GM19043 (cell line): ENCODE measurements around the gene GGA3.
A peak's percentile ranks its signal among the peaks of the same experiment; 100 is the strongest.

Experiments
- ATAC-seq: cut with Tn5 transposase; IDR thresholded peaks from one replicate; pipeline ENCODE4 v1.9.1; 2021; ENCODE audit warnings: low read depth; ENCODE audit not compliant: unreplicated experiment

GGA3 gene

GRCh38 chr17:75249564-75249963, 11.8 kb downstream of the GGA3 start:
- ATAC-seq, result no peak

DNA sequence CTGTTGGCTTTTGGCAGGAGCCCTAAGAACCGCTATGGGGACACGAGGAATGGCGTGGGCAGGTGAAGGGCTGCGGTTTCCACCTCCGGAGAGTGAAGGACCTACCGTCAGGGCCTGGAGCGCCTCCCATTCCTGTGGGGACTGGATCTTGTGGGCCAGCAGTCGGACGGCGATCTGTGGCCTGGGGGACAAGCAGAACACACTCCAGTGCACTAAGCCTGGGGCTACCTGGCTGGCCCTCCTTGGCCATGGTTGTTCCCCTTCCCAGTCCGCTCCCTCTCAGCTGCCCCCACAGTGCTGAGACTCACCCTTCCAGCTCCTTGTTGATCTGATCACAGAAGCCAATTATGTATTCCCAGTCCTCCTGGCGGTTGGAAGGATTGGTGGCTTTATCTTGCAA, 15.0 kb downstream of the GGA3 start:
- no peak for ATAC-seq

DNA sequence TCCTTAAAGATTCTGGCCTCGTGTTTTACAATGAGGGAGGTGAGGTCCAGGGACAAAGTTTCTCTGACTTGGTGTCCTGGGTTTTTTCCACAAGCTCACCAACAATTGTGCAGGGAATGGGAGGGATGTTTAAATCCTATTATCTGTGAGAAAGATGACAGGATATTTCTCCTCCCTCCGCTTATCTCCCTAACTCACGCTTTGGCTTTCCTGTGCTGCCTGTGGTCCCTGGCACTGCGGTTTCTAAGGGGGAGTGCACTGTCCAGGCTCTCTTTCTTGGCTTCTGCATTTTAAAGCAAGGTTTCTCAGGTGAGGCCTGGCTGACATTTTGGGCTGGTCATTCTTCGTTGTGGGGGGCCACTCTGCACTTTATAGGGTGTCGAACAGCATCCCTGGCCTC, 16.4 kb downstream of the GGA3 start:
- ATAC-seq, result no peak

GRCh38 chr17:75244133-75244866, 17.1 kb downstream of the GGA3 start:
- no peak for ATAC-seq

DNA sequence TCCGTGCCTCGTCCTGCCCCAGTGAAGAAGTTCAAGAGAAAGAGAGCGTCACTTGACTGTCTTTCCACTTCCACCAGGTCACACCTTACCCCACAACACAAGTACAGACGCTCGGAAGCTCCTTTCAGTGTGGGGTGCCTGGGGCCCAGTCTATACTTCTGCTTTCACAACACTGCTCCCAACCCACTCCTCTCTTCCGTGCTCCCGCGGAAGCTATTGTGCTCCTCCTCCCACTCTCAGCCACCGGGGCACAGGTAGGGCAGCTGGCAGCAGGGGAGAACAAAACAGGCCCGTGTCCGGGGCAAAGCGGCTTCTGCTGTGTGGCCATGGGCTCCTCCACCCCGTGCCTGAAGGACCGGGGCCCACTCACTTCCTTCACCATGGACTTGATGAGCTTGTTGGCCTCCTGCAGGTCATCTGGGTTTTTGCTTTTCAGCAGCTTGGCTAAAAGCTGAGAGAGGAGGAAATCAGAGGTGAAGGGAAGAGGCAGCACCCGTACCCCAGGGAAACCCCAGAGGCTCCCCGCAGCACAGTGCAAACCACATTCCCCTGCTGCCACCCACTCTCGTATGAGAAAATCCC, 18.9 kb downstream of the GGA3 start:
- no peak for ATAC-seq

GRCh38 chr17:75241996-75242460, 19.4 kb downstream of the GGA3 start:
- ATAC-seq, result no peak

DNA sequence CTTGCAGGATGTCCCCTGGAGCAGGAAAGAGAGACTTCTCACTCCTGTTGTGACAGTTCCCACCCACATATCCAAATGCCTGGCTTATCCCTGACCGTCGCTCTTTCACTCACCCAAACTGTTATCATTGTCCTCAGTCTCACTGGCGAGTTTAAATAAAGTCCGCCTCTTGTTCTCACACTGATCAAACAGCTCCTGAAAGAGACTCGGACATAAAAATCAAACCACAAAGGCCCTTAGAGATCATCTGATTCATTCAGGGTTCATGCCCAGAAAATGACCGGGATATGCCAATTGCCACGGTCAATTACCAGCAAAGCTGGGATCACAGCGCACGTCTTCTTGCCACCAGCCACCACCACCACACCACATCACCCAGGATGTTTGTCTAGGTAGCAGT, 19.9 kb downstream of the GGA3 start:
- no peak for ATAC-seq

DNA sequence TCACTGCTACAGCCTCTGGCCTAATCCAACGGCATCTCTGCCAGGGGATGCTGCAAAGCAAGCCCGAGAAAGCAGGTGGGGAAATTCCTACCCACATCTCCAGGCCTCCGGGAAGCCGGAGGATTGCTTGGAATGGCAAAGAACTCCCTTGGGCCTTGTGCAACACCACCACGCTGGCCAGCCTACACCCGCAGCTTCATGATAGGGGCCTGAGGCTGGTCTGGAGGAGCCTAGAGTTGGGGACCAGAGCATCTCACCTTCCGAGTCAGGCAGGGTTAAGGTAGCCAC, 20.3 kb downstream of the GGA3 start:
- no peak for ATAC-seq

GRCh38 chr17:75240394-75241142, 20.8 kb downstream of the GGA3 start:
- ATAC-seq, result no peak

- ATAC-seq, result no peak
Measured at GRCh38 chr17:75239778-75240393, 21.5 kb downstream of the GGA3 start.

GRCh38 chr17:75239214-75239613, 22.2 kb downstream of the GGA3 start:
- ATAC-seq, result no peak

DNA sequence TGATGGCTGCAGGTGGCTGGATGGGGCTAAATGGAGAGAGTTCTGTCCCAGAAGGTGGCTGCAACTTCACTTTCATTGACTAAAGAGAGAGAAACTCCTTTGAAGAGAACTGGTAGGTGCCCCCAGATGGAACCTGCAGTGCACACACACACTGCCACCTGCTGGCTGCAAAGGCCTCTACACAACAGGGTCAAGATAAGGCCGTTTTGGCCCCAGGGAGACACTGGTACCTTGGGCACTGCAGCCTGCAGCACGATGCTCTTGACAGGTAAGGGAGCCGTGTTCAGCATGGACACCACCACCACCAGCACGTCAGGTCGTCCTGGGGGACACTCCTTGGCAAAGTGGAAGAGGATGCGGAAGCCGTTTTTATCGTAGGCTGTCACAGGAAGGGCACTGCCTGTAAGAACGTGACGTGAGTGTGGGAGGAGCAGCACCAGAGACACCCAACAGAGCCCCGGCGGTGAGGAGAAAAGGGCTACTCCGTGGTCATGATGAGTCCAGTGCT, 22.7 kb downstream of the GGA3 start:
- ATAC-seq, result peak; percentile 63

DNA sequence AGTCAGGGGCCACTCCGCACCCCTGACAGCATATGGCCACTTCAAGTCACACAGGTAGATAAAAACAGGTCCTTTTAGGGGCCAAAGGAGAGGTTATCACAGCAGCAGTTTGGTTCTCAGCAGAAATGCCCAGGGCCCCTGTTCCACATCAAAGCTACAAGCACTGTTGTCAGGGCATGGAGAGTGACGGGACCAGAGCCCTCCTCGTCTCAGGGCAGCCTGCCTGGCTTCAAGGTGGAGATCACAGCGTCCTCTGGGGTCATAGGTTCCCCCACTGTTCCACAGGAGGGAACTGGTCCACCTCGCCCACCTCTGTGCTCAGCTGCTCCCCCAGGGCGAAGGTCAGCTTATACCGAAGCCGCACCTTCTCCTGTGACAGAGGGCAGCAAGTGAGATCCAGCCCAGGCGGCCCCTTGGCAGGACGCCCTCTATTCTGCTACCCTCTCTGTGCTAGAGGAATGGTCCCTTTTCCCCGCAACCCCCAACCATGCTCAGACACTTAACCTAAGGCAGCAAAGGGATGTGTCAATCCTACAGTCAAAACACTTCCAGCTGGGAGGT, 23.3 kb downstream of the GGA3 start:
- no peak for ATAC-seq

- ATAC-seq, result no peak
Measured at GRCh38 chr17:75237100-75238014, 24.0 kb downstream of the GGA3 start.

- ATAC-seq, result no peak
Measured at GRCh38 chr17:75232786-75233185, 28.6 kb downstream of the GGA3 start.

- ATAC-seq, result no peak
Measured at GRCh38 chr17:75231741-75232464, 29.5 kb downstream of the GGA3 start.

GRCh38 chr17:75231071-75231470, 30.3 kb downstream of the GGA3 start:
- ATAC-seq, result no peak

- ATAC-seq, result no peak
Measured at GRCh38 chr17:75228847-75229246, 32.6 kb downstream of the GGA3 start.

- ATAC-seq, result no peak
Measured at GRCh38 chr17:75228305-75228704, 33.1 kb downstream of the GGA3 start.
